HG03103 (cell line): ENCODE data around the gene C18orf32.
A peak's percentile ranks its signal among the peaks of the same experiment; 100 is the strongest.
"Not testable (repeated sequence)": the region's sequence is repeated elsewhere in the genome, so short reads cannot be mapped to it uniquely, and the experiment has no call there.

ENCODE experiments used
- ATAC-seq: cut with Tn5 transposase; IDR thresholded peaks from one replicate; pipeline ENCODE4 v1.9.1; 2021; ENCODE audit warnings: low read depth; ENCODE audit not compliant: unreplicated experiment

Gene C18orf32

DNA sequence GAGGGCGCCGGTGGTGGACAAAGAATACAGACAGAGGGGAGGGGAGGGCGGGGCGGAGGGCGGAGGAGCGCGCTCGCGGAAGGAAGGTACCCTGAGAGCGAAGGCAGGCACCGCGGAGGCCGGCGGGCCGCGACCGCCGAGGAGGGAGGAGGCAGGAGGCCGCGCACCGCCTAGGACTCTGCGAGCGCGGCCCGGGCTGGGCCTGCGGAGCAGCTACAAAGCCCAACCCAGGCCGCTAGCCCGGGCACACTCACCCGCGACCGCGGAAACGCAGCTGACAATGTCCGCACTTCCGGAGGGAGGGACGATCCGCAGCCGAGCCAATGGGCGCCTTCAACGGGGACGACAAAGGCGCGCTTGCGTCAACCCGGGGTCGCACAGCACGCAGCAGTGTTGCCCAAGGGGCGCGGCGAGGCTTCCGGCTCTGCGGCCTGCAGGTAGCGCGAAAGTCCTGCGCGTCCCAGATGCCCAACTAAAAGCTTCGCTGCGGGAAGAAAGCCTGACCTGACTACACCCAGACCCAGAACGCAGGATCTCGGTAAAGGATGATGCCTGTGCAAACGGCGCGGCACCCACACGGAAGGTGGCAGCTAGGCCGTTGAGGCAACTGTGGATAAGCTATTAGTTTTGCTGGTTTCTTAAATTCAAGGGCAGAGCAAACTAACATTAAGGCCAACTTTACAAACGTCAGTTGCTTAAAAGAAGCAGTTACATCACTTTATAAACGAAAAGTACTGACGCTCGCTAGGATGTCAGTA lies at the start of gene C18orf32:
Gene C18orf32, minus strand, starts transcription at position 282 of the 758 bp plus-strand sequence. CDS start 3,486 bp downstream, outside the sequence.
- ATAC-seq = peak; percentile 94

DNA sequence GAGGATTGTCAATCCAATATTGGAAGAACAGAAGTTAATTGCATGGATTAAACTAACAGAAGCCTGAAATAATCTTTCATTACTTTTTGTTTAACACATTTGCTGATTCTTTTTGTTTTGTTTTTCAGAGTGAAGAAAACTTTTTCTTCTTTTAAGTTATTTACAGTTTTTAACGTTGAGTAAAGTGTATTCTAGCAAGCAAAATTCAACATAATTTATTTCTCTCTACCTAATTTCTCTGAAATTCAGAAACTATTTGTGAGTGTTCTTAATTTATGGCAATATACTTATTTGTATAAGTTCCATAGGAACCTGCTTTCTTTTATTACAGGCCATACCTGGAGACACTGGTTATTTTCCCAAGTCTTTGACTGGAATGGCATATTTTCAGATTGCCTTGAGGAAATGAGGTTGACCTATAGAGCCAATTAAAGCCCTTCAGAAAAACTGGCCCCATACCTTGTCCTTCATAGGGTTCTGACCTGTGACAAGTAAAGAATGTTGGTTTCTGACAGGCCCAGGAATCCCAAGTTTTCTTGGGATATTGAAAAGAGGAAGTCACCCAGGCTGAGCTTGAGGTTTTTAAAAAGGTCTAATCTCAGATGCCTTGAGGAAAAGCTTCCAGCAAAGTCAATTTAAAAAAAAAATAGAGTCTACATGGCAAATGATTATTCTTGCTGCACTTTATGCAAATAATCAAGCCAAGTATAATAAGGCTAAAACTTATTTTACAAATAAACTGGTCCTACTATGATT lies 48.0 kb upstream of the C18orf32 start:
- ATAC-seq = no peak

DNA sequence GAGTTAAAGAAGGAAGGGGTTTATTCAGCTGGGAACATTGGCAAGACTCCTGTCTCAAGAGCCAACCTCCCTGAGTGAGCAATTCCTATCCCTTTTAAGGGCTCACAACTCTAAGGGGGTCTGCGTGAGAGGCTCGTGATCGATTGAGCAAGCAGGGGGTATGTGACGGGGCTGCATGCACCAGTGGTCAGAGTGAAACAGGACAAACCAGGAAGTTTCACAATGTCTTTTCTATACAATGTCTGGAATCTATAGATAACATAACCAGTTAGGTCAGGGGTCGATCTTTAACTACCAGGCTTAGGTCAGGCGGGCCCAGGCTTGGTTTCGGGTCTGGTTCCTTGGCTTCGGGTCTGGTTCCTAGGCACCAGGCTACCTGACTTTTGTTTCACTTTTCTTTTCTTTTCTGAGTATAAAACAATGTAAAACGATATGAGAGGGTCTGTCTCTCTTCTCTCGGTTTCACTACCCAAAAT lies 44.7 kb upstream of the C18orf32 start:
- ATAC-seq = no peak

DNA sequence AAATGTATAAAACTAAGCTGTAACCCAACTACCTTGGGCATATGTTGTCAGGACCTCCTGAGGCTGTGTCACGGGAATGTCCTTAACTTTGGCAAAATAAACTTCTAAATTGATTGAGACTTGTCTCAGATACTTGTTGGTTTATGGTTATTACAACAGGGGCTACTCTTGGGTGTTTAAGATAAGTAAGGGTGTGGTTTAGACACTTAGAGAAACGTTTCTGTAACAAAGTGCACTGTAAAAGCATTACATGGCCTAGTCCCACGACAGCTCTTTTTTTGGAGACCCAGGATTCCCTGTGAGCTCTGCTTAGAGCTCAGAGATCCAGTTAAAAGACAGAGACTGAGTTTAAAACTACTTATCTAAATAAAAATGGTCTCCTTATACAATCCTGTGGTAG lies 42.6 kb upstream of the C18orf32 start:
- ATAC-seq = no peak

DNA sequence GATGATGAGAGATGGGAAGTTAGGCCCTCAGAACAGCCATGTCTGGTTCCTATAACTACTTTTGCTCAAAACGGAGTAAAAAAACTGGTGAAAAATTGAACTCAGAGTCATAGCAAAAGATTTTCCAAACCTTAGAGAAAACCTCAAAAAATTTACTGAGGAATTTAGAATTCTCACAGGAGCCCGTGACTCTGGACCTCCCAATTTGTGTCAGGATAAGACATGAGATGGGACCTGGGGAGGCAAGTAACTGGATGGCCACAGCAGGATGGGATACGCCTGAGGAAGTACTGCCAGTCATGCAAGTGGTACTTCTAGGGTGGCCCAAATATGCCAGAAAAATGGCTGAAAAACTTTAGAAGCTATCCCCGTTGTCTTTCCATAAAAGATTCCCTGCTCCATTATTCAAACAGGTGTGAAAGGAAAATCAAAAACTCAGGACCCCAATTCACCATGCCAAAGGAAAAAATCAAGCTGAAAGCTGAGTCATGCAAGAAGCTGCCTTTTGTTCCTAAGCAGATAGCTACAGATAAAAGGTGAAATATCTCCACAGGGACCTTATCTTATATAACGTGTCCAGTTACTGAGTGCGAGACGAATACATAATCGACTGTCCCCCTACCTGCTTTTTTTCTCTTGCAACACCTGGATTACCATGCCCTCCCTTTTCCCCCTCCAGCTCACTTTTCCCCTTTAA lies 40.7 kb upstream of the C18orf32 start:
- ATAC-seq = no peak

DNA sequence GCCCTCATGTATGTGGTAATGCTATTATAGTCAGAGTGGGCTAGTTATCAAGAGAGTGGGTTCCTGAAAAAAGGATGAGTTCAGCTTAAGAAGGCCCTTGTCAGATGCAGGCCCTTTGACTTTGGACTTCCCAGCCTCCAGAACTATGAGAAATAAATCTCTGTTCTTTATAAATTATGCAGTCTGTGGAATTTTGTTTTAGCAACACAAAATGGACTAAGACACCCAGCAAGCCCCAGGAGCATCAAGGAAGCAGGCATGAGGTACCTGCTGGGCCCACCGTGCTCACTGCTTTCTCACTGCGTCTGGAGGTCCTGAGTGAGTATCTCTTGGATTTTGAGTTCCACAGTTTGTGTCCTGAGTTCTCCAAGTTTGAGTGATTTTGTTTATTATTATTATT lies 38.9 kb upstream of the C18orf32 start:
- ATAC-seq = no peak

DNA sequence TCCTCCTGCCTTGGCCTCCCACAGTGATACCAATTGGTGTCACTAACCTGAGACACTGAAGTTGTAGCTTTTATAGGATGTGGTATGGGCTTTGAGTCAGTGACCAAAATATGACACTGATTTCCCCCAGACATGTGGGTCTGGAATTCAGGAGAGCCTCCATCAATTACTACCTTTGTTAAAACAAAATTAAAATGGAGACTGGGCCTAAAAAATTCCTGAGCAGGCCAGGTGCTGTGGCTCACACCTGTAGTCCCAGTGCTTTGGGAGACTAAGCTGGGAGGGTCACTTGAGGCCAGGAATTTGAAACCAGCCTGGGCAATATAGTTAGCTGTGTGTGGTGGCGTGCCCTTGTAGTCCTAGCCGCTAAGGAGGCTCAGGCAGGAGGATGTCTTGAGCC lies 37.9 kb upstream of the C18orf32 start:
- ATAC-seq = no peak

DNA sequence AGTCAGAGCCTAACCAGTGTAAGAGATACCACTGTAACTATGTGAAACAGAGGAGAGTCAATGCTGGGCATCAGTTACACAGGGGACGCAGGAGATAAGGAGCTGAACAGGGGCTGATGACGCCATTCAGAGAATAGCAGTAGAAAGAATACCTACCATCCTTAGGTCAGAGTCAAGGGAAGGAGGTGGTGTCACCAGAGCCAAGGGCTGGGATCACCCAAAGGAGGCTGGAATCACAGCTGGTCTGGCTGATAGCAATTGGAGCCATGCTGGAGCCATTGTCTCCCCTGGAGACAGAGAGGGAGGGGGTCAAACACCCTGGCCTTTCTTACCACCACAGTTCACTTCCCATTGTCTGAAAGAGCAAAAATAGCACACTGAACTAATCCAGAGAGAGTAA lies 37.3 kb upstream of the C18orf32 start:
- no peak for ATAC-seq

DNA sequence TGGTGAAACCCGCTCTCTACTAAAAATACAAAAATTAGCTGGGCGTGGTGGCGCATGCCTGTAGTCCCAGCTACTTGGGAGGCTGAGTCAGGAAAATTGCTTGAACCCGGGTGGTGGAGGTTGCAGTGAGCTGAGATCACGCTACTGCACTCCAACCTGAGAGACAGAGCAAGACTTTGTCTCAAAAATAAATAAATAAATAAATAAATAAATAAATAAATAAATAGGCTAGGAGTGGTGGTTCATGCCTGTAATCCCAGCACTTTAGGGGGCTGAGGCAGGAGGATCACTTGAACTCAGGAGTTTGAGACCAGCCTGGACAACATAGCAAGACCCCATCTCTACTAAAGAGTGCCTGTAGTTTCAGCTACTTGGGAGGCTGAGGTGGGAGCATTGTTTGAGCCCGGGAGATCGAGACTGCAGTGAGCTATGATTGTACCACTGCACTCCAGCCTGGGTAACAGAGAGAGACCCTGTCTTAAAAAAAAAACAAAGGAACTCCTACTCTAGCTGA lies 36.6 kb upstream of the C18orf32 start:
- not testable (repeated sequence) for ATAC-seq

DNA sequence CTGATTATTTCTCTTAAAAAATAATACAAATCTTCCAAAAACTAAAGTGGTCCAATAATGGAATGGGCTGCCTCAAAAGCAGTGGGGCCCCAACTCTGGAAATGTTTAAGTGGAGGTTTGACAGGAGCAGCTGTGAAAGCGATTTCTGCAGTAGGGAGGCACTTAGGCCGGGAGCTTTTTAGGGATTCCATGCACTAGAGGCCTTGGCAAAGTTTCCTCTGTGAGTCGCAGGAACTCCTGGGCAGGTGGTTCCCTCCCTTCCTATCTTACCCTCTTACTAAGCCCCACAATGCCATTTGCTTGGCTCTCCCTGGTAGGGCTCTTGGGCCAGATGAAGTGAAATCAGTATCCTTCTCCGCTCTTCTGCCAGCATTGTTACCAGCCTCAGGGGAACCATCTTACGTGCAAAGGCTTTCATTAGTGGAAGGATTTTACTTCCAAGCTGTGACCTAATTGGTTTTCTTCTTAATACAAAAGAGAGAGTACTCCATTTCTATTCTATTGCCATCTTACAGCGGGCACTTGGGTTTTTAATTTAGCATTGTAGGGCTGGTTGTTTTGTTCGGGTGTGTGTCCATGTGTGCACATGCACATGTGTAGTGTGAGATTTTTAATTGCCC lies 34.3 kb upstream of the C18orf32 start:
- ATAC-seq = no peak

DNA sequence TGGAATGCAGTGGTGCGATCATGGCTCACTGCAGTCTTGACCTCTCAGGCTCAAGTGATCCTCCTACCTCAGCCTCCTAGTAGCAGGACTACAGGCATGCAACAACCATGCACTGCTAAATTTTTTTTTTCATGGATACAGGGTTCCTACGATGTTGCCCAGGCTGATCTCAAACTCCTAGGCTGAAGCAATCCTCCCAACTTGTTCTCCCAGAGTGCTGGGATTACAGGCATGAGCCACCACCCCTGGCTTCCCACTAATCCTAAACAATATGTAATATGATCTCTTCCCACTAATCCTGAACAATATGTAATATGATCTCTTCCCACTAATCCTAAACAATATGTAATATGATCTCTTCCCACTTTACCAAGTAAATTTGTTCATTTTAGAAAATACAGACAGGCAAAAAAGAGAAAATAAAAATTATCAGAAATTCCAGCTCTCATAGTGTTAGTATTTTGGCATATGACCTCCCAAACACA lies 33.7 kb upstream of the C18orf32 start:
- ATAC-seq = no peak

DNA sequence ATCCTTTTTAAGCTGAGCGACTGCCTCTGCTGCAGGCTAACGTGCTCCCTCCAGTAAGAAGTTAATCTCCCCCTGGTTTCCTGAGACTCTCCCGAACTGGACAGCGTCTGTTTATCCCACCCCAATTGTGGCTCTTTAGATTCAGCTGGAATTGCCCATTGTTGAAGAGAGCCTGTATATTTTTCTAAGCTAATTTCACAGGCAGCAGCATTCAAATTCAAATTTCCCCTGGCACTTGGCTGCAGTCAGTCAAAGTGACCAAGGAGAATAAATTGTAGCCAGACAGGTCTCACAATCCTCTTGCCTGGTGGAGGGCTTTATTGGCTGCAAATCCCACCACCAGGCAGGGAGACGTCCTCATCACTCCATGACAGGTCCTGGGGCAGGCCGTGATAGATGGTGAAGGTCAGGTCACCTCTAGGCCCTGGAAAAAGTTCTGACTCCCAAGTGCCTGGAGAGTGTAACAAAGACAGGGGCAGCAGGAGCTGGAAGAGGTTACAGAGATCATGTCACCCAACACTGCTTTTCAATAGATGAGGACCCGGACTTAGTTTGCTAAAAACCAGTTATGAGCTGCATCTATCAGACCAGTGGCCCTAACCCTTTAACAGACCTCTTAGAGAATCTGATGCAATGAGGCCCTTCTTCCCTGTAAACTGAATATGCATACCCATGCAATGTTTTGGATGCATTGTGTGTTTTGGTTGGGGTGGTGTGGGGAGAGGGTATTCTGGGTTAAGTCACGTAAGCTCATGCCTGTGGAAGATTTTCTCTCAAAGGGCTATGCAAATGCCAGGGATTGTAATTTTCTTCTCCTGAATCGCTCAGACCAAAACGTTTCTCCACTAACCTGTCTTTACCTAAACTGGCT lies 32.3 kb upstream of the C18orf32 start:
- no peak for ATAC-seq

DNA sequence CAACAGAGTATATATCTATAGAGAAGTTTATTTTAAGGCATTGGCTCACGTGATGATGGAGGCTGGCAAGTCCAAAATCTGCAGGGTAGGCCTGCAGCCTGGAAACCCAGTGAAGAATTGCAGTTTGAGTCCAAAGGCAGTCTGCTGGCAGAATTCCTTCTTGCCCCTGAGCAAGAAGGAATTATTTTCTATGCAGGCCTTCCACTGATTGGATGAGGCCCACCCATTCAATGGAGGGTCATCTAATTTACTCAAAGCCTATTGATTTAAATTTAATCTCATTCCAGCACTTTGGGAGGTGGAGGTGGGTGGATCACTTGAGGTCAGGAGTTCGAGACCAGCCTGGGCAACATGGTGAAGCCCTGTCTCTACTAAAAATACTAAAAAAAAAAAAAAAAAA lies 30.4 kb upstream of the C18orf32 start:
- ATAC-seq = no peak

DNA sequence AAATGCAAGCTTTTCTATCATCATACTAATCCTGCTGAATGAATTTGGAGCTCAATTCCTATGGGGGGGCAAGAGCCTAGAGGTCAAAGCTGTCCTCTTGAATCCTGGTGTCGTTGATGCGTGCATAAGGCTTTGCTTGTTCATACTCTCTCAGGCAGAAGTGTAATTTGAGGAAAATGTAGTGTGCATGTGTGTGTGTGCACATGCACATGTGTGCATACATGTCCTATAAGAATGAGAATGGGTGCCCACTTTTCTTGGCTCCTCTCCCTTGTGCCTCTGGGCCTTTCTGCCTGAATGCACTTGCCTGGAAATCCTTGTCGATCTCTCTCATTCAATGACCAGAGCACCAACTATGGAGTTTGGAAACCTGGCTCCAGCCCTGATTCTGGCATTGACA lies 28.5 kb upstream of the C18orf32 start:
- no peak for ATAC-seq

DNA sequence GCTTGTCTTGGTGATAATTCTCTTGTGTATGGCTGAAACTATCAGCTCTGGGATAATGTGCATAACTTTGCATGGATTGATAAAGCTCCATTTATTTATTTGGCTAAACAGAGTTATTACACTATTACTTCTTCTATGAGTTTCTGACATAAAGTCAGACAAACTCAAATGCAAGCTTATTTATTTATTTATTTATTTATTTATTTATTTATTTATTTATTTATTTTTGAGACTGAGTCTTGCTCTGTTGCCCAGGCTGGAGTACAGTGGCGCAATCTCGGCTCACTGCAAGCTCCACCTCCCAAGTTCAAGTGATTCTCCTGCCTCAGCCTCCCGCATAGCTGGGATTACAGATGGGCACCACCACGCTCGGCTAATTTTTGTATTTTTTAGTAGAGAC lies 28.0 kb upstream of the C18orf32 start:
- ATAC-seq = not testable (repeated sequence)

DNA sequence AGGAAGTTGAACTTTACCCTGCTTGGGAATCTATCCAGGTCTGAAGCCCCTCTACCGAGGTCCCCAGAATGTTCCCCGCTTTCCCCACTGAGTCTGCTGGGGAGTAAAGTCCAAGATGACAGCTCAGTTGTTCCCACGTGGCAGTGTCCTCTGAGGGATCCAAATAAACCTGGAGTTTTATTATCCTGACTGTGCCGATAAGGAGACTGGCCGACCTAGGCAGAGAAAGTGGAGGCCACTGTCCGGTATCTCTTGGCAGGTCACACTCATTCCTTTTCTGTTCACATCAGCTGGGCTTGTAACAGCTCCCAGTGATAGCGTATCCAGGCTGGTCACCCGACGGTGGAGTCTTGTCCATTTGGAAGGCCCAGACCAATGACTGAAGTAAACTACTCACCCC lies 27.5 kb upstream of the C18orf32 start:
- no peak for ATAC-seq

DNA sequence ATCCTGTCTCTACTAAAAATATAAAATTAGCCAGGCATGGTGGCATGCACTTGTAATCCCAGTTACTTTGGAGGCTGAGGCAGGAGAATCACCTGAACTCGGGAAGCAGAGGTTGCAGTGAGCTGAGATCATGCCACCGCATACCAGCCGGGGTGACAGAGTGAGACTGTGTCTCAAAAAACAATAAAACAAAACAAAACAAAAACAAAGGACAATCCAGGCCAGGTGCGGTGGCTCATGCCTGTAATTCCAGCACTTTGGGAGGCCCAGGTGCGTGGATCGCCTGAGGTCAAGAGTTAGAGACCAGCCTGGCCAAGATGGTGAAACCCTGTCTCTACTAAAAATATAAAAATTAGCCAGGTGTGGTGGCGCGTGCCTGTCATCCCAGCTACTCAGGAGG lies 25.8 kb upstream of the C18orf32 start:
- ATAC-seq = not testable (repeated sequence)

DNA sequence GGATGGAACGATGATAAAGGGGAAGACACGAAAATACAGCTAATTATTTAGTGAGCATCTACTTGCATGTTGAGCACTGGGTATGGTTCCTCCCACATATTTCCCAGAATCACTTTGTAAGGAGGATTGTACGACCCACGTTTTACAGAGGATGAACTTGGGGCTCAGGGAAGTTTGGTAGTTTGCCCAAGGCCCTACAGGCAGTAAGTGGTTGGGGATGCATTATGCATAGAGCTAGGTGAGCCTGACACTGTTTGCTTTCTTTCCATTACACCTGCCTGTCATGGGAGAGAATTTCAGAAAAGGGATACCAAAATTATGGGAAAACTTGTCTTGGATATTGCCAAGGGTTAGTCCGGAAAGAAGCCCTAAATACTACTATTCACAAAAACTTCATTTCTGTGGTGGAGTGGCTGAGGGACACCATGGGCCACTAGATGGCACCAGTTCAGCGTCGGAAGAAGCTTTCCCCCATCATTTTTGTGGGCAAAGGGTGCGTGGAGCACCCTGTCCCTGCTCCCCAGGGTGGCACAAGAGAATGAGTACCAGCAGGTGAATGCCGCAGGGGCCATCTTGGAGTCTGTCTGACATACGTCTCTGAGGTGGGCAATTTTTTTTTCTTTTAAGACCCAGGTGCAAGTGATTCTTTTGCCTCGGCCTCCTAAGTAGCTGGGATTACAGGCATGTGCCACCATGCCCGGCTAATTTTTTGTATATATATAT lies 23.5 kb upstream of the C18orf32 start:
- ATAC-seq = no peak

DNA sequence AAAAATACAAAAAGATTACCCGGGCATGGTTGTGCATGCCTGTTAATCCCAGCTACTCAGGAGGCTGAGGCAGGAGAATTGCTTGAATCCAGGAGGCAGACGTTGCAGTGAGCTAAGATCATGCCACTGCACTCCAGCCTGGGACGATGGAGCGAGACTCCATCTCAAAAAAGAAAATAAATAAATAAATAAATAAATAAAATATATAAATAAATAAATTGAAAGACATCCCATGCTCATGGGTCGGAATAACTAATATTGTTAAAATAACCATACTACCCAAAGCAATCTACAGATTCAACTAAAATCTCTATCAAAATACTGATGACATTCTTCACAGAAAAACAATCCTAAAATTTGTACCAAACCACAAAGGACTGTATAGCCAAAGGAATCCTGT lies 19.4 kb upstream of the C18orf32 start:
- ATAC-seq = not testable (repeated sequence)
